MM.1S (cell line): Measurements from ENCODE around the gene SRGAP2B.
"Not testable (repeated sequence)": the region's sequence is repeated elsewhere in the genome, so short reads cannot be mapped to it uniquely, and the experiment has no call there.

Experiments used
- DNase-seq: peaks from one replicate; pipeline ENCODE4 v3.0.0-alpha.2; 2015
- H2AFZ ChIP-seq: fragments of 300-600 bp; sonication (generic); 2 replicates; pipeline ENCODE4 v1.6.0; 2016; ENCODE audit warnings: antibody characterized with exemption, low read length
- H3F3A ChIP-seq: fragments of 300-600 bp; sonication (generic); 2 replicates; pipeline ENCODE4 v1.6.1; 2016; ENCODE audit warnings: mild to moderate bottlenecking, antibody characterized with exemption, low read length, moderate library complexity, mixed read lengths; ENCODE audit not compliant: insufficient read depth
- H3K27ac ChIP-seq: fragments of 300-600 bp; sonication (generic); 2 replicates; pipeline ENCODE4 v1.5.1; 2016; ENCODE audit warnings: mild to moderate bottlenecking, low read length
- H3K27me3 ChIP-seq: fragments of 300-600 bp; sonication (generic); replicated peaks from 2 replicates; pipeline ENCODE4 v1.6.0; 2016; ENCODE audit warnings: low read length; ENCODE audit not compliant: insufficient read depth
- H3K36me3 ChIP-seq: fragments of 300-600 bp; sonication (generic); replicated peaks from 2 replicates; pipeline ENCODE4 v1.6.1; 2016; ENCODE audit warnings: mild to moderate bottlenecking, low read length, mixed read lengths; ENCODE audit not compliant: insufficient read depth
- H3K4me1 ChIP-seq: fragments of 300-600 bp; sonication (generic); 2 replicates; pipeline ENCODE4 v1.6.1; 2016; ENCODE audit warnings: low read length, mixed read lengths
- H3K4me2 ChIP-seq: fragments of 300-600 bp; sonication (generic); 2 replicates; pipeline ENCODE4 v1.6.0; 2016; ENCODE audit warnings: low read depth, low read length
- H3K4me3 ChIP-seq: fragments of 300-600 bp; sonication (generic); 2 replicates; pipeline ENCODE4 v1.5.1; 2016; ENCODE audit warnings: low read length, mixed read lengths
- H3K79me2 ChIP-seq: fragments of 300-600 bp; sonication (generic); 2 replicates; pipeline ENCODE4 v1.6.1; 2016; ENCODE audit warnings: mixed run types, low read length, mixed read lengths
- H3K9ac ChIP-seq: fragments of 300-600 bp; sonication (generic); 2 replicates; pipeline ENCODE4 v1.6.1; 2016; ENCODE audit warnings: low read length, mixed read lengths
- H3K9me2 ChIP-seq: fragments of 300-600 bp; sonication (generic); replicated peaks from 2 replicates; pipeline ENCODE4 v1.6.1; 2016; ENCODE audit warnings: mild to moderate bottlenecking, low read length, mixed read lengths; ENCODE audit not compliant: insufficient read depth
- H3K9me3 ChIP-seq: fragments of 300-600 bp; sonication (generic); replicated peaks from 2 replicates; pipeline ENCODE4 v1.6.1; 2016; ENCODE audit warnings: mild to moderate bottlenecking, low read length, mixed read lengths; ENCODE audit not compliant: insufficient read depth
- H4K20me1 ChIP-seq: fragments of 300-600 bp; sonication (generic); 2 replicates; pipeline ENCODE4 v1.6.1; 2016; ENCODE audit warnings: mild to moderate bottlenecking, low read length, moderate library complexity, mixed read lengths; ENCODE audit not compliant: insufficient read depth

The SRGAP2B gene

DNA sequence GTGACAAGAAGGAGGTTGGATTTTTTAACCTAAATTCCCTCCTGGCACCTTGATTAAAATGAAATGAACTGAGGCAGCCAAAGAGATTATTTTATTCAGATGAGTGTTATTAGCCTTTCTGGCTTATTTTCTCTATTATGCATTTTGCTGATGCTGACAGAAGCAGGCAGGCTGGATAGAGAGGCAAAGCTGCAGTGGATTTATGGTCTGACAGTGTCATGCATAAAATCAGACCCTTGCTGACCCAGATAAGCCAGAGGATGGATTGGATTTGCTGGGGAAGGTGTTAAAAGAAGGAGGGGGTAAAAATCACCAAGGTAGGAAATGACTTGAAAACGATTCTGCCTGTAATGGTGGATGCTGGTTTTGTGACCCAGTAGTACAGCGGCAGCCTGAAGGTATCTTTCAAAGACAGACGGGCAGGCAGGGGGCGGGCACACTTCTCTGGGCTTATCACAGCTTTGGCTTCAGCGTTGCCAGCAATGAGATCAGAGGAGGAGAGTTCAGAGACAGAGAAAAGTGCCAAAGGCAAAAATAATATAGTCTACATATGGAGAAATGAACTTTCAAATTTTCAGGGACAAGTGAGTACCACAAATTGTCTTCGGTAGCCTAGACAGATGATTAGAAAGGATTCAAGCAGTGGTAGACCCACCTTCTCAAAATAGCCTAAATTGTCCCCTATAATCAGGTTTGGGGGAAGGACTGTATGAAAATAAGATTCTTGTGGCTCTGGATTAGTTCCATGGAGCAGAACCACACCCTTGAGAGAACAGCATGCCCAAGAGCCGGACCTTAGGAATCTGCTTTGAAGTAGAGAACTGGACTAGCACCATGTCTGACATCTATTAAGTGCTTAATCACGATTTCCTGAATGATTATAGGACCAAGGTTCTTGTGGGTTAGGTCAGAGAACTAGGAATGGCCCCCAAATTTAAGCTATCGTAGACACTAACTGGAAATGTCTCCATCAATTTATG lies 133.2 kb downstream of the SRGAP2B start:
- not testable (repeated sequence) for H3K9me3 ChIP-seq, H2AFZ ChIP-seq, DNase-seq, H3K9ac ChIP-seq, H3K4me1 ChIP-seq, H3K36me3 ChIP-seq, H3K79me2 ChIP-seq, H3K4me3 ChIP-seq, H4K20me1 ChIP-seq, H3K9me2 ChIP-seq, H3K4me2 ChIP-seq, H3F3A ChIP-seq, H3K27me3 ChIP-seq, H3K27ac ChIP-seq

DNA sequence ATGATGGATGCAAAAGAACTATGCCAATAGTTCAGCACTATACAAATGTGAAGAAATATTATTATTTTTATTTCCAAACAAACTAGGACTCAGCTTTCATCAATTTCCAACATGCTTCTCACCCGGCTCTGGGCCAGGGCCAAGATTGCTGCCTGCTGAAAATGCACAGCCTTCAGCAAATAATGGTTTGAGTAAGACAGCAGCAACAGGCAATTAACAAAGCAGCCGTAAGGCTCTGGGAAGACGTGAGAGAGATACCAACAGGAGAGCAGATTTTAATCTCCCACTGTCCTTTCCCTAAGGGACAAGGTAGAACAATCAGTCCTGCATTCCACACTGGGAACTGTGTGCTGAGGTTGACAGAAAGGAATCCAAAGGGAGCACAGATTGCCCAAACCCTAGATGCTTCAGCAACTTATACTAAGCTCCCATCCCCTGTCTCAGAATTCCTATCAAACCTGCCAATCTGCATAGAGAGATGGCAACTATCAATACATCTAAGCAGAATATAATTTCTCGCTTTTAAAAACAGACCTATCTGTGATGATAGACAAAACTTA lies 134.1 kb downstream of the SRGAP2B start:
- H3F3A ChIP-seq, H2AFZ ChIP-seq, H3K4me1 ChIP-seq, H3K9ac ChIP-seq, H3K9me3 ChIP-seq, H3K9me2 ChIP-seq, H4K20me1 ChIP-seq, DNase-seq, H3K79me2 ChIP-seq, H3K27me3 ChIP-seq, H3K4me3 ChIP-seq, H3K36me3 ChIP-seq, H3K4me2 ChIP-seq, H3K27ac ChIP-seq: not testable (repeated sequence)

DNA sequence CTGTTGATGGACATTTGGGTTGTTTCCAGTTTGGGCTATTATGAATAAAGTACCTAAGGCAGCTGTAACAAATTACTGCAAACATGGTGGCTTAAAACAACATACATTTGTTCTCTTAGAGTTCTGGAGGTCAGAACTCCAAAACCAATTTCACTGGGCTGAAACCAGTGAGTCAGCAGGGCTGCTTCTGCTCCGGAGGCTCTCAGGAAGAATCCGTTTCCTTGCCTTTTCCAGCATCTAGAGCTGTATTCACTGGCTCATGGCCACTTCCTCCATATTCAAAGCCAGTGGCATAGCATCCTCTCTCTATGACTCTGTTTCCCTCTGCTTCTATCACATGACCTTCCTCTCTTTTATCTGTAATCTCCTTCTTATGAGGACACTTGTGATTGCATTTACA lies 146.7 kb downstream of the SRGAP2B start:
- not testable (repeated sequence) for H3K4me3 ChIP-seq, H3K4me2 ChIP-seq, DNase-seq, H3K36me3 ChIP-seq, H3K27me3 ChIP-seq, H2AFZ ChIP-seq, H3K4me1 ChIP-seq, H3K9me3 ChIP-seq, H3K27ac ChIP-seq, H4K20me1 ChIP-seq, H3K9me2 ChIP-seq, H3K9ac ChIP-seq, H3F3A ChIP-seq, H3K79me2 ChIP-seq

DNA sequence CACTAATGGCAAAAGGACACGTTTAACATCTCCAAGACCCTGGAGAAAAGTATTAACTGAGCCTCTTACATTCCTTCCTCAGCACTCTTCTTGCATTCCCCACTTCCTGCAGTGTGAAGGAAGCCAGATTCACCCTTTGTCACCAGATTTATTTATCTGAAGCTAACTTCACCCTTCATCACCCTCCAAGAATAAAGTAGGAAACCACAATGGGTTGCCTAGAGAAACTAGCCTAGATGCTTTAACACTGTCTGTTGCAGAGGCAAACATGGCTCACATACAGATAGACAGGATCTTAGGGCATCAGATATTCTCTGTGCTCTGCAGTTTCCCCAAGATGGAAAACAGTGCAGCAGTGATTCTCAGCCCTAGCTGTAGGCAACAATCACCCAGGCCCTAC lies 147.6 kb downstream of the SRGAP2B start:
- not testable (repeated sequence) for H3K27me3 ChIP-seq

DNA sequence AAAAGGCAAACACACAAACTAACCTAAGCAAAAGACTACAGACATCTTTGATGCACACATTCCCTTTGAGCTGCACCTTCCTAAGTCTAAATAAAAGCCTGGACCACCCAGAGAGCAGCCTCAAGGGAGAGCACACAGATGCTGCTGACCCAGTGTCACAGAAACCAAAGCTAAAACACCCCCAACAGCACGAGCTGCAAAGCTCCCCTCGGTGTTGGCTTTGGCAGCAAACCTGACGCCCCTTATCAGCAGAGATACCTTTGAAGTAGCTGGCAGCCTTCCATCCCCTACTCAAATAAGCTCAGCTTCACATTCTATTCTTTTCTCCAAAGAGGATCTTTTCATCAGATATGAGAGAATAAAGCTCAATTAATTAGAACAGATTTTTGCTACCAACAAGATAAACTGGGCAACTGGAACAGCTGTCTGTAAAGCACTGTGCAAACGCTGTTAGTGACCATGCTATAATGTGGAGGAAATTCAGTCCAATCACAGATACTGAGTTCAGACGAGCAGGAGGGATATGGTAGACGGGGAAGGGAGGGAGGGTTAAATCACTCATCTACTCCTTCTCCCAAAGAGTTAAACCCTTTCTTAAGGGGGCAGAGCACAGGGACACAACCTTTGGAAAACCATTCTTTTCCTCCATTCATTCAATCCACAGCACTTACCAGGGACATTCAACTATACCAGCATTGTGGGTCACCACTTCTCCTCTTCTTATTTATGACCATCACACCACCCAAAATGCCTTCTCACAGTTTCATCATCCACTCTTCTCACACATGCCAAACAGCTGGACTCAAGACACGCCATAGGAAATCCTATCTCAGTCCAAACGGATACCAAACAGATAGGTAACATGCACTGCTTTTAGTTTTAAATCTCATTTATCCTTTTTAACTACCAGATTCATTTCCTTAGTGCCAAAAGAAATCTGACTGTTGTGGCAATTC lies 148.3 kb downstream of the SRGAP2B start:
- not testable (repeated sequence) for H4K20me1 ChIP-seq, H3K9me2 ChIP-seq, H3K4me1 ChIP-seq, H3K4me3 ChIP-seq, H3K79me2 ChIP-seq, H3F3A ChIP-seq, H3K4me2 ChIP-seq, H3K27me3 ChIP-seq, H3K9ac ChIP-seq, H3K9me3 ChIP-seq, H3K36me3 ChIP-seq, H3K27ac ChIP-seq, DNase-seq, H2AFZ ChIP-seq

More for the DNA sequence above, 147.6 kb downstream of the SRGAP2B start:
- H3K36me3 ChIP-seq, DNase-seq, H4K20me1 ChIP-seq, H3K4me2 ChIP-seq, H3K4me3 ChIP-seq, H3K4me1 ChIP-seq, H3K27ac ChIP-seq, H3K9me2 ChIP-seq, H3K9ac ChIP-seq, H3F3A ChIP-seq, H3K79me2 ChIP-seq, H2AFZ ChIP-seq, H3K9me3 ChIP-seq: not testable (repeated sequence)

DNA sequence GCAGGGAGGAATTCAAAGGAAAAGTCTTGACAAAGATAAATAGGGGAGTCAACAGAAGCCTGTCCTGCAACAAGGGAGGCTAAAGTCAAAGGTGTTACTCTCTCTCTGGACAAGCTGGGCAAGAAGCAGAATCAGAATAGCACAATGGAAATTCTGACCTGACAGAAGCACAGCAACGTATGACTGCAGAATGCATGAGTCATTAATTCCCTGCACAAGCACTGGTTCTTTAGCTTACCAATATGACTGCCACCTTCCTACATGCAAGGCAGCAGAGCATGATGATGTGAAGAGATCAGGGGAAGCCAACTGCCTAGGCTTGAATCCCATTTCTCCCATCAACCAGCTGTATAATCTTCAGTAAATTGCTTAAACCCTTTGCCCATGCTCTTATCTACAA lies 153.4 kb downstream of the SRGAP2B start:
- not testable (repeated sequence) for H3K79me2 ChIP-seq, H3K9ac ChIP-seq, H3K4me3 ChIP-seq, H3K36me3 ChIP-seq, H3K27ac ChIP-seq, DNase-seq, H3K27me3 ChIP-seq, H4K20me1 ChIP-seq, H3K9me3 ChIP-seq, H3K4me1 ChIP-seq, H3F3A ChIP-seq, H2AFZ ChIP-seq, H3K9me2 ChIP-seq, H3K4me2 ChIP-seq

DNA sequence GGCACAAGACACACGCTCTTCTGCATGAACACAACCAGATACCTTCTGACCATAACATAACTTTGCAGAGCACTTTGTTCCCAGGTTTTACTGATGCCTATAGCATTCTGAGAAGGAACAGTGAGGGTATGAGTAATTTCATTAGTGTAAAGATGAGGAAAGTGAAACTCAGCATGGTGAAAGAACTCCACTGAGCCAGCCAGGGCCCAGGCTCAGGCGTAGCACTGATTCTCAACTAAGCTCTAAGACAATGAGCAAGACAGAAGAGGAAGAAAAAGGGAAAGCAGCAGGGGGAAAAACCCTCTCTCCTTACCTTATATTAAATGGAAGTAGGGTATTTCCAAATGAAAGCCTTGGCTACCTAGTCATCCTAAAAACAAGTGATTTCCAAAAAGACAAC lies 155.1 kb downstream of the SRGAP2B start:
- not testable (repeated sequence) for H3K79me2 ChIP-seq, H3K4me1 ChIP-seq, H3K9me3 ChIP-seq, H3F3A ChIP-seq, DNase-seq, H4K20me1 ChIP-seq, H3K27me3 ChIP-seq, H3K9me2 ChIP-seq, H3K36me3 ChIP-seq, H3K4me3 ChIP-seq, H3K27ac ChIP-seq, H2AFZ ChIP-seq, H3K4me2 ChIP-seq, H3K9ac ChIP-seq
